Measurements from ENCODE around the gene NFATC3. TPM values are rescaled to one million over a fixed set of nuclear protein-coding genes. Genes with fewer than 3 reads are reported as not detected.
A peak's percentile ranks its signal among the peaks of the same experiment; 100 is the strongest.

Gene NFATC3
- total and polyA plus RNA-seq, 7 donors, result 9.8 to 53.5 (median 42.7) TPM

DNA sequence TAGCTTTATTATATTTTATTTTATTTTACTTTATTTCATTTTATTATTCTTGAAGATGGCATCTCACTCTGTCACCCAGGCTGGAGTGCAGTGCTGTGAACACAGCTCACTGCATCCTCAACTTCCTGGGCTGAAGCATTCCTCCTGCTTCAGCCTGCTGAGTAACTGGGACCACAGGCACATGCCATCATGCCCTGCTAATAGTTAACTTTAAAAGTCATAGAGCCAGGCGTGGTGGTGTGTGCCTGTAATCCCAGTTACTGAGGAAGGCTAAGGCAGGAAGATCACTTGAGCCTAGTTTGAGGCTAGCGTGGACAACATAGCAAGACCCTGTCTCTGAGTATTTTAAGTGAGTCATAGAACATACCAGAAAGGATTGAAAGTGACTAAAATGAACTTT is 112.1 kb downstream of the NFATC3 start:
- 92 to 95% (median 93%) methylated on average over 2 of the region's 2 CpGs for WGBS, 3 donors
- Histone ChIP-seq H3K9me3 (no peaks in the 10 kb centered on the region), H3K27me3 (ENCODE audit: insufficient read depth in 3 of 3, low read length in 2 of 3) (no peaks in the 10 kb centered on the region), H3K4me1 (peaks cover 24% of the 10 kb centered on the region), H3K36me3 (ENCODE audit: insufficient read depth in 1 of 2, low read depth in 1 of 2) (peaks cover 0 to 18% of the 10 kb centered on the region in 2 donors), H3K4me3 (no peak overlapping the region), H3K27ac (peak overlapping the region; percentile 17)
- no peak for DNase-seq
- ATAC-seq, result no peak
- TF ChIP-seq, protein P1, sequence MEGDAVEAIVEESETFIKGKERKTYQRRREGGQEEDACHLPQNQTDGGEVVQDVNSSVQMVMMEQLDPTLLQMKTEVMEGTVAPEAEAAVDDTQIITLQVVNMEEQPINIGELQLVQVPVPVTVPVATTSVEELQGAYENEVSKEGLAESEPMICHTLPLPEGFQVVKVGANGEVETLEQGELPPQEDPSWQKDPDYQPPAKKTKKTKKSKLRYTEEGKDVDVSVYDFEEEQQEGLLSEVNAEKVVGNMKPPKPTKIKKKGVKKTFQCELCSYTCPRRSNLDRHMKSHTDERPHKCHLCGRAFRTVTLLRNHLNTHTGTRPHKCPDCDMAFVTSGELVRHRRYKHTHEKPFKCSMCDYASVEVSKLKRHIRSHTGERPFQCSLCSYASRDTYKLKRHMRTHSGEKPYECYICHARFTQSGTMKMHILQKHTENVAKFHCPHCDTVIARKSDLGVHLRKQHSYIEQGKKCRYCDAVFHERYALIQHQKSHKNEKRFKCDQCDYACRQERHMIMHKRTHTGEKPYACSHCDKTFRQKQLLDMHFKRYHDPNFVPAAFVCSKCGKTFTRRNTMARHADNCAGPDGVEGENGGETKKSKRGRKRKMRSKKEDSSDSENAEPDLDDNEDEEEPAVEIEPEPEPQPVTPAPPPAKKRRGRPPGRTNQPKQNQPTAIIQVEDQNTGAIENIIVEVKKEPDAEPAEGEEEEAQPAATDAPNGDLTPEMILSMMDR (IDR thresholded peaks at IDR 0.05), result no peak
- intact Hi-C loops (cut with DNase I), result no loop called here

DNA sequence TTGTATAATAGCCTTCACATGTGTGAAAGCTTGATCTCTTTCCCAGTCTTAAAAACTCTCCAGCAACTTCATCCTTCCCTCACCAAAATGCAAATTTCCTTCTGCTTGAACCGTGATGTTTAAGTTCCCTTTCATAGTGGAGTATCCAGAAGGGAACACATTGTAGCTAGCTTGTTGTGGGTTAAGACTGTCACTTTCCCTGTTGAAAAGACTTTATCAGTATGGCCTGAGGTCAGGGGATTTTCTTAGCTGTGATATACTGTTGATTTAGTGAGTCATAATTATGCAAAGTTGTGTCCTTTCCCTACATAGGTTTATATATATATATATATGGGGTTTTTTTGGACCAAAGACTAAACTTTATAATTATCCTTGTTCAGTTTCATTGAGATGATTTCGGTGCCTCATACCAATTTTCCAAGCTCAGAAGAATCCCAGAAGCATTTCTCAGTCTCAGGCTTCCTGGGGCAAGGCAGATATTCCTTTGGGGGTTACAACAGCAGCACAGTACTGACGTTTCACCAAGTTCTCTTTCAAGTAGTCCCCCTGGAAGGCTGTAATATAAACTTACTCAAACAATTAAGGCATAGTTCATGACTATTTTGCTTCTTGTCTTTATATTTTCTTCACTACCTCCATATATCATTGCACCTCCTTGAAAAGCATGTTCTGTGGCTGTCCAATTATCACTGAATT is 115.1 kb downstream of the NFATC3 start:
- H3K9me3 ChIP-seq, result no peaks in the 10 kb centered on the region
- H3K36me3 ChIP-seq (ENCODE audit: insufficient read depth in 1 of 2, low read depth in 1 of 2), result no peaks in the 10 kb centered on the region
- H3K4me1 ChIP-seq, result peaks cover 42% of the 10 kb centered on the region
- no peak overlapping the region for H3K4me3 ChIP-seq
- intact Hi-C loops (cut with DNase I), result no loop called here
- no peaks in the 10 kb centered on the region for H3K27me3 ChIP-seq (ENCODE audit: insufficient read depth in 3 of 3, low read length in 2 of 3)
- peak overlapping the region; percentile 79 for H3K27ac ChIP-seq
- TF ChIP-seq, protein P1 (IDR thresholded peaks at IDR 0.05), result no peak
- ATAC-seq (no peak), DNase-seq (no peak)
- 35 to 56% (median 46%) methylated on average over 3 of the region's 3 CpGs for WGBS, 3 donors

DNA sequence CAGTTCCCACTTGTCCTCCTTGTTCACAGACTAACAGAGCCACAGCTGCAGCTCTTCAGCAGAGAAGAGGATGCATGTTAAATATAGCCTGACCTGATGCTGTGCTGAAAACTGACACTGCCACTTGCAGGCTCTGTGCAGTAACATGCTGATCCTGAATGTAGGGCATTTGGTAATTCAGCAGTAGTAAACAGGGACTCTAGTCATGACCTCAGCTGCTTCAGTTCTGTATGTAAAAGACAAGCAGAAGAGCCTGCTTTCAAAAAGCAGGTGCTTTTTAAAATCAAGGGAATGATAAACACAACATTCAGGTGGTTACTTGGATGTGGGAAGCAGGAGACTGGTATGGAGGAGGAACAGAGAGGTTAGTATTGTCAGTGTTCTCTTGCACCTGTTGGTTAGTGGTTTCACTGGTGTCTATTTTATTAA is 116.9 kb downstream of the NFATC3 start:
- Histone ChIP-seq H3K9me3 (no peaks in the 10 kb centered on the region), H3K36me3 (ENCODE audit: insufficient read depth in 1 of 2, low read depth in 1 of 2) (no peaks in the 10 kb centered on the region), H3K4me3 (no peak overlapping the region), H3K4me1 (peaks cover 44% of the 10 kb centered on the region), H3K27ac (peak overlapping the region; percentile 79), H3K27me3 (ENCODE audit: insufficient read depth in 3 of 3, low read length in 2 of 3) (no peaks in the 10 kb centered on the region)
- intact Hi-C loops (cut with DNase I), result no loop called here
- TF ChIP-seq, protein P1 (IDR thresholded peaks at IDR 0.05), result no peak
- ATAC-seq (peak; percentile 95 to 96 (median 96)), DNase-seq (peak; percentile 23 to 54)

DNA sequence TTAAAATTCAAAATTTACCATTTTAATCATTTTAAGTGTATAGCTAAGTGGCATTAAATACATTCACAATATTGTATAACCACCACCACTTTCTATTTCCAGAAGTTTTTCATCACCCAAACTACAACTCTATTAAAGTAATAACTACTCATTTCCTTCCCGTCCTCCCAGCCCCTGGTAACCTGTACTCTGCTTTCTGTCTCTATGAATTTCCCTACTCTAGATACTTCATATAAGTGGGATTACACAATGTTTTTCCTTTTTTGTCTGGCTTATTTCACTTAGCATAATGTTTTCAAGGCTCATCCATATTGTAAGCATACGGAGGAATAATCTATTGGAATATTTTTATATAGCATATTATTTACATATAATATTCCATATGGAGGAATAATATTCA is 121.1 kb downstream of the NFATC3 start:
- intact Hi-C loops (cut with DNase I), result no loop called here
- ATAC-seq (no peak), DNase-seq (no peak)
- WGBS, 3 donors, result 88 to 94% (median 89%) methylated on average over 2 of the region's 2 CpGs
- no peaks in the 10 kb centered on the region for H3K9me3 ChIP-seq
- H3K27me3 ChIP-seq (ENCODE audit: insufficient read depth in 3 of 3, low read length in 2 of 3), result no peaks in the 10 kb centered on the region
- no peak overlapping the region for H3K27ac ChIP-seq
- no peaks in the 10 kb centered on the region for H3K36me3 ChIP-seq (ENCODE audit: insufficient read depth in 1 of 2, low read depth in 1 of 2)
- H3K4me3 ChIP-seq, result no peak overlapping the region
- TF ChIP-seq, protein P1 (IDR thresholded peaks at IDR 0.05), result no peak
- peaks cover 26% of the 10 kb centered on the region for H3K4me1 ChIP-seq

DNA sequence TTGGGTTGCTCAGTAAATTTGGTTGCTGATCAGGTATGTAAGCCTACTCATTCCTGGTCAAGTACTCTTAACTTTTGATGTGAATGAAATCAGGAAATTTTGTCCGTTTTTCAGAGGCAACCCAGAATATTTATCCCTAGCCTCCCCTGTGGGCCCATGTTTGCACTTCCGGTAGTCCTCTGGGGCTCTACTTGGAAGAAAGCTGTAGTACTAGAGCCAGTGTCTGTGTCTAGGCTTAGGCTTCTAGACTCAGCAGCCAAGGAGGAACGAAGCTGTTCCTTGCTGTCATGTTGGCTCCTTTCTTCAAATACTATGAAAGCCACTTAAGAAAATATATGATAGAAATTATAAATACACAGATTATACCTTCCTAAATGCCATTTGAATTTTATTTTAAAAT is 129.6 kb downstream of the NFATC3 start:
- 41 to 62% (median 41%) methylated on average over 3 of the region's 3 CpGs for WGBS, 3 donors
- ATAC-seq (peak in 3 of 4 donors; percentile 40 to 64 (median 58)), DNase-seq (no peak)
- Histone ChIP-seq H3K27me3 (ENCODE audit: insufficient read depth in 3 of 3, low read length in 2 of 3) (no peaks in the 10 kb centered on the region), H3K36me3 (ENCODE audit: insufficient read depth in 1 of 2, low read depth in 1 of 2) (peaks cover under 1 to 16% of the 10 kb centered on the region in 2 donors), H3K4me1 (peaks cover 6% of the 10 kb centered on the region), H3K4me3 (no peak overlapping the region), H3K27ac (no peak overlapping the region), H3K9me3 (no peaks in the 10 kb centered on the region)
- TF ChIP-seq, protein P1 (IDR thresholded peaks at IDR 0.05), result no peak
- intact Hi-C loops (cut with DNase I), result no loop called here

All from psoas muscle (tissue), 8 donors.